WTC11 (cell line): ENCODE results near the gene IQGAP2. TPM values are rescaled to one million over a fixed set of nuclear protein-coding genes. Genes with fewer than 3 reads are reported as not detected.

ENCODE experiments used
- ATAC-seq: fragments of 200-7000 bp; cut with Tn5 transposase; 2 replicates; pipeline ENCODE4 v1.10.0; 2021; ENCODE audit warnings: mild to moderate bottlenecking, moderate library complexity
- CTCF ChIA-PET: fragments of 300-600 bp; sonication (Branson Sonifier 250); formaldehyde crosslinking; loops from one replicate; lab custom pipeline; 2021; ENCODE audit warnings: antibody characterized with exemption; lab: Charles Lee
- POLR2A ChIA-PET: fragments of 350-600 bp; sonication (Branson Sonifier 250); formaldehyde crosslinking; loops from one replicate; lab custom pipeline; 2021; ENCODE audit warnings: antibody characterized with exemption; lab: Charles Lee
- DNase-seq: peaks from one replicate; pipeline ENCODE4 v3.0.0; 2021; ENCODE audit warnings: low spot score
- H3K27ac Mint-ChIP-seq: 2 replicates; pipeline ENCODE4 v1.8.0; 2021; ENCODE audit warnings: mixed read lengths
- H3K27me3 Mint-ChIP-seq: 2 replicates; pipeline ENCODE4 v1.8.0; 2021; ENCODE audit warnings: low read depth, mild to moderate bottlenecking, moderate library complexity, mixed read lengths
- H3K36me3 Mint-ChIP-seq: 2 replicates; pipeline ENCODE4 v1.8.0; 2021; ENCODE audit warnings: mixed read lengths
- H3K4me1 Mint-ChIP-seq: 2 replicates; pipeline ENCODE4 v1.8.0; 2022; ENCODE audit warnings: mixed read lengths
- H3K4me3 Mint-ChIP-seq: 2 replicates; pipeline ENCODE4 v1.8.0; 2021; ENCODE audit warnings: mild to moderate bottlenecking, moderate library complexity, mixed read lengths
- H3K9me3 Mint-ChIP-seq: 2 replicates; pipeline ENCODE4 v1.8.0; 2021; ENCODE audit warnings: mixed read lengths
- CDX4 ChIP-seq: fragments of 250-450 bp; sonication (Bioruptor Pico); IDR thresholded peaks from 2 replicates; pipeline ENCODE4 v1.9.0; 2021; ENCODE audit warnings: moderate library complexity, mild to moderate bottlenecking, inconsistent platforms, borderline replicate concordance
- E2F5 ChIP-seq: sonication (generic); formaldehyde crosslinking; IDR thresholded peaks from 2 replicates; pipeline ENCODE4 v1.8.1; 2022; ENCODE audit warnings: mild to moderate bottlenecking, moderate library complexity, missing genetic modification reagents
- EMX1 ChIP-seq: fragments of 250-450 bp; sonication (Bioruptor Pico); IDR thresholded peaks from 2 replicates; pipeline ENCODE4 v1.8.0; 2021; ENCODE audit warnings: mild to moderate bottlenecking
- ERG ChIP-seq: fragments of 250-450 bp; sonication (Bioruptor Pico); IDR thresholded peaks from 2 replicates; pipeline ENCODE4 v1.8.0; 2021; ENCODE audit warnings: mild to moderate bottlenecking
- FOXJ3 ChIP-seq: sonication (generic); formaldehyde crosslinking; IDR thresholded peaks from 2 replicates; pipeline ENCODE4 v1.9.0; 2021; ENCODE audit warnings: missing genetic modification reagents, mild to moderate bottlenecking, borderline replicate concordance
- FOXP4 ChIP-seq: sonication (generic); formaldehyde crosslinking; IDR thresholded peaks from 2 replicates; pipeline ENCODE4 v1.8.0; 2022; ENCODE audit warnings: mild to moderate bottlenecking, missing genetic modification reagents
- GABPB1 ChIP-seq: sonication (generic); formaldehyde crosslinking; IDR thresholded peaks from 2 replicates; pipeline ENCODE4 v1.8.1; 2023; ENCODE audit warnings: mild to moderate bottlenecking, missing genetic modification reagents
- GRHL2 ChIP-seq: fragments of 250-450 bp; sonication (Bioruptor Pico); IDR thresholded peaks from 2 replicates; pipeline ENCODE4 v1.8.0; 2022; ENCODE audit warnings: mild to moderate bottlenecking, moderate library complexity; ENCODE audit not compliant: insufficient replicate concordance, severe bottlenecking
- HMGA2 ChIP-seq: fragments of 250-450 bp; sonication (Bioruptor Pico); IDR thresholded peaks from 2 replicates; pipeline ENCODE4 v1.4.0; 2021; ENCODE audit warnings: mild to moderate bottlenecking, moderate library complexity
- IRF1 ChIP-seq: sonication (generic); formaldehyde crosslinking; IDR thresholded peaks from 2 replicates; pipeline ENCODE4 v1.8.0; 2023; ENCODE audit warnings: missing genetic modification reagents
- IRF2 ChIP-seq: sonication (generic); formaldehyde crosslinking; IDR thresholded peaks from 2 replicates; pipeline ENCODE4 v1.8.0; 2022; ENCODE audit warnings: low read depth, missing genetic modification reagents, borderline replicate concordance
- JAZF1 ChIP-seq: fragments of 250-450 bp; sonication (Bioruptor Pico); IDR thresholded peaks from 2 replicates; pipeline ENCODE4 v1.9.0; 2021; ENCODE audit warnings: moderate library complexity, mild to moderate bottlenecking, inconsistent platforms
- KAT7 ChIP-seq: sonication (generic); formaldehyde crosslinking; IDR thresholded peaks from 2 replicates; pipeline ENCODE4 v1.8.1; 2023; ENCODE audit warnings: missing genetic modification reagents, mild to moderate bottlenecking, borderline replicate concordance
- NR1H2 ChIP-seq: sonication (generic); formaldehyde crosslinking; IDR thresholded peaks from 2 replicates; pipeline ENCODE4 v1.9.0; 2021; ENCODE audit warnings: mild to moderate bottlenecking, moderate library complexity, missing genetic modification reagents
- NR2C2 ChIP-seq: sonication (generic); formaldehyde crosslinking; IDR thresholded peaks from 2 replicates; pipeline ENCODE4 v1.8.0; 2022; ENCODE audit warnings: mild to moderate bottlenecking, missing genetic modification reagents
- PRRX2 ChIP-seq: fragments of 250-450 bp; sonication (Bioruptor Pico); IDR thresholded peaks from 2 replicates; pipeline ENCODE4 v1.8.0; 2021; ENCODE audit warnings: mild to moderate bottlenecking
- SMAD4 ChIP-seq: sonication (generic); formaldehyde crosslinking; IDR thresholded peaks from 2 replicates; pipeline ENCODE4 v1.8.0; 2022; ENCODE audit warnings: mild to moderate bottlenecking, missing genetic modification reagents
- SOX15 ChIP-seq: fragments of 250-450 bp; sonication (Bioruptor Pico); IDR thresholded peaks from 2 replicates; pipeline ENCODE4 v1.9.0; 2021; ENCODE audit warnings: mild to moderate bottlenecking
- TEAD1 ChIP-seq: sonication (generic); formaldehyde crosslinking; IDR thresholded peaks from 2 replicates; pipeline ENCODE4 v1.8.0; 2022; ENCODE audit warnings: mild to moderate bottlenecking, missing genetic modification reagents
- ZNF138 ChIP-seq: sonication (generic); formaldehyde crosslinking; conservative IDR thresholded peaks from 2 replicates; pipeline ENCODE4 v1.8.1; 2022; ENCODE audit warnings: mild to moderate bottlenecking, moderate library complexity, missing genetic modification reagents
- ZNF416 ChIP-seq: fragments of 250-450 bp; sonication (Bioruptor Pico); IDR thresholded peaks from 2 replicates; pipeline ENCODE4 v1.9.0; 2021; ENCODE audit warnings: mild to moderate bottlenecking, inconsistent platforms
- ZSCAN18 ChIP-seq: fragments of 250-450 bp; sonication (Bioruptor Pico); IDR thresholded peaks from 2 replicates; pipeline ENCODE4 v2.1.2; 2022; ENCODE audit warnings: mild to moderate bottlenecking, moderate library complexity
- total RNA-seq: library from RNA; stranded (reverse); gene quantifications from 3 replicates; pipeline ENCODE4 v1.2.3, GENCODE V29; 2021
- TF ChIP-seq, protein P1 (sequence below): sonication (generic); formaldehyde crosslinking; conservative IDR thresholded peaks from 2 replicates; pipeline ENCODE4 v1.8.1; 2022; ENCODE audit warnings: mild to moderate bottlenecking, missing genetic modification reagents

The IQGAP2 gene
- total RNA-seq, 1 experiment from 2014 or later = 70.6 TPM

- no peak for TF ChIP-seq TEAD1 (CRISPR knock-in tag)
- no peak for TF ChIP-seq NR1H2 (CRISPR knock-in tag)
- no peak for TF ChIP-seq ZNF138 (CRISPR knock-in tag)
- no peak for TF ChIP-seq JAZF1
- TF ChIP-seq IRF1 (CRISPR knock-in tag) = no peak
- TF ChIP-seq, protein P1, sequence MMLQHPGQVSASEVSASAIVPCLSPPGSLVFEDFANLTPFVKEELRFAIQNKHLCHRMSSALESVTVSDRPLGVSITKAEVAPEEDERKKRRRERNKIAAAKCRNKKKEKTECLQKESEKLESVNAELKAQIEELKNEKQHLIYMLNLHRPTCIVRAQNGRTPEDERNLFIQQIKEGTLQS = no peak
- TF ChIP-seq E2F5 (CRISPR knock-in tag) = no peak
- TF ChIP-seq FOXJ3 (CRISPR knock-in tag) = no peak
- no peak for TF ChIP-seq ZSCAN18 (CRISPR knock-in tag)
- TF ChIP-seq EMX1 (CRISPR knock-in tag) = no peak
- no peak for TF ChIP-seq HMGA2 (CRISPR knock-in tag)
- Mint-ChIP-seq H3K27ac (no peak overlapping the region), H3K36me3 (peaks cover 15% of the 10 kb centered on the region), H3K9me3 (no peaks in the 10 kb centered on the region), H3K27me3 (no peaks in the 10 kb centered on the region), H3K4me1 (peaks cover 14% of the 10 kb centered on the region), H3K4me3 (no peak overlapping the region)
- ATAC-seq (no peak), DNase-seq (no peak)
- ChIA-PET CTCF (no interaction called here), POLR2A (no interaction called here)
Observed at GRCh38 chr5:76604838-76605237, 201.8 kb downstream of the IQGAP2 start.

DNA sequence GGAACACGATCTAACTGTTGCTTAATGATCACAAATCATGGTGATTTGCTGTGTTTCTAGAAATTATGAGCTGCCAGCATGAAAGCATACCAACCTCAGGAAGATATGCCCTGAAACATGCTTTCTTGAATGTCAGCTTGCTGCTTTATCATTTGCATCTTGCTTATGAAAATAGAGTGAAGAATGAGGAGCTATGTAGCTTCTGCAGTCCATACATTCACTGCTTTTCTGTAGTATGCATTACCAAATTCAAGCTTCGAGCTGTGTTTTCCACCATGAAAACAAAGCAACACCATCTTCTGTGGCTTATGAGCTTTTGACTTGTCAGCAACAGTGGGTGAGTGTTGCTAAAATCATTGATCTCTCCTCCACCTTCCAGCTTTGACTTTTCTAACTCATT is 203.6 kb downstream of the IQGAP2 start:
- H3K27ac Mint-ChIP-seq = peak overlapping the region; percentile 43; the same call in 1 of the 2 replicates
- ChIA-PET CTCF (interaction anchor here (0.6 to 2.1 kb wide), 5 partner anchors 23 to 424 kb away, joined by 3 to 13 read pairs (median 5); partner anchors contain the start of gene IQGAP2), POLR2A (no interaction called here)
- ATAC-seq (no peak), DNase-seq (no peak)
- peaks cover 18% of the 10 kb centered on the region for H3K36me3 Mint-ChIP-seq
- H3K4me1 Mint-ChIP-seq = peaks cover 14% of the 10 kb centered on the region
- H3K4me3 Mint-ChIP-seq = no peak overlapping the region
- H3K27me3 Mint-ChIP-seq = no peaks in the 10 kb centered on the region
- H3K9me3 Mint-ChIP-seq = no peaks in the 10 kb centered on the region
- TF ChIP-seq ERG (CRISPR knock-in tag) (no peak), GRHL2 (CRISPR knock-in tag) (no peak)

GRCh38 chr5:76607353-76607871 is 204.3 kb downstream of the IQGAP2 start:
- Mint-ChIP-seq H3K4me3 (no peak overlapping the region), H3K27me3 (no peaks in the 10 kb centered on the region), H3K27ac (peak overlapping the region; percentile 11), H3K9me3 (no peaks in the 10 kb centered on the region), H3K36me3 (peaks cover 22% of the 10 kb centered on the region), H3K4me1 (peaks cover 14% of the 10 kb centered on the region)
- peak; percentile 63 for ATAC-seq
- POLR2A ChIA-PET = no interaction called here
- DNase-seq = no peak
- CTCF ChIA-PET = interaction anchor here (0.6 to 2.1 kb wide), 5 partner anchors 24 to 423 kb away, joined by 3 to 13 read pairs (median 5); partner anchors contain the start of gene IQGAP2
- no peak for TF ChIP-seq CDX4 (CRISPR knock-in tag)
- no peak for TF ChIP-seq SMAD4
- TF ChIP-seq NR2C2 (CRISPR knock-in tag) = no peak
- no peak for TF ChIP-seq FOXP4 (CRISPR knock-in tag)
- TF ChIP-seq HMGA2 (CRISPR knock-in tag) = no peak
- TF ChIP-seq SOX15 (CRISPR knock-in tag) = no peak
- no peak for TF ChIP-seq KAT7 (CRISPR knock-in tag)
- TF ChIP-seq IRF2 (CRISPR knock-in tag) = no peak
- no peak for TF ChIP-seq ERG (CRISPR knock-in tag)
- no peak for TF ChIP-seq PRRX2 (CRISPR knock-in tag)
- no peak for TF ChIP-seq GABPB1 (CRISPR knock-in tag)
- no peak for TF ChIP-seq ZNF416 (CRISPR knock-in tag)
